Sigmoid colon (tissue), 7 donors: ENCODE results near the gene IL4. TPM values are rescaled to one million over a fixed set of nuclear protein-coding genes. Genes with fewer than 3 reads are reported as not detected.

Source experiments
- DNase-seq: peaks from one replicate; pipeline ENCODE4 v3.0.0-alpha.2; 2019
- H3K27ac ChIP-seq, 4 donors: fragments of 200-600 bp; sonication (generic); one replicate each; pipeline ENCODE4 v1.5.1; 2016 to 2019; ENCODE audit warnings: mild to moderate bottlenecking in 1 of 4
- H3K27me3 ChIP-seq, 3 donors: fragments of 200-600 bp; sonication (generic); one replicate each; pipeline ENCODE4 v1.5.1; 2019; ENCODE audit warnings: mild to moderate bottlenecking in 1 of 3
- H3K36me3 ChIP-seq, 4 donors: fragments of 200-600 bp; sonication (generic); one replicate each; pipeline ENCODE4 v1.5.1; 2016 to 2019
- H3K4me1 ChIP-seq, 4 donors: fragments of 200-600 bp; sonication (generic); one replicate each; pipeline ENCODE4 v1.5.1; 2017 to 2019
- H3K4me3 ChIP-seq, 4 donors: fragments of 200-600 bp; sonication (generic); one replicate each; pipeline ENCODE4 v1.5.1; 2017 to 2019; ENCODE audit warnings: mild to moderate bottlenecking in 2 of 4, moderate library complexity in 1 of 4
- H3K9me3 ChIP-seq, 4 donors: fragments of 200-600 bp in 3 of 4; sonication (generic) in 3 of 4; one replicate each; pipeline versions ENCODE4 v1.5.1 to v1.6.1; 2013 to 2019
- EP300 ChIP-seq, 4 donors: sonication (generic); formaldehyde crosslinking; IDR thresholded peaks; one replicate each; pipeline ENCODE4 v1.6.1; 2017; ENCODE audit warnings: antibody characterized with exemption in 4 of 4
- POLR2A ChIP-seq, 2 donors: fragments of 450-650 bp; IDR thresholded peaks; one replicate each; pipeline ENCODE4 v1.6.1; 2016; ENCODE audit warnings: antibody characterized with exemption in 2 of 2, mild to moderate bottlenecking in 2 of 2, moderate library complexity in 2 of 2
- POLR2AphosphoS5 ChIP-seq, 4 donors: sonication (generic); formaldehyde crosslinking; IDR thresholded peaks; one replicate each; pipeline ENCODE4 v1.6.1; 2017; ENCODE audit warnings: antibody characterized with exemption in 4 of 4
- WGBS, 2 donors: extraction: QIAGEN DNeasy Blood & Tissue Kit; methylation state at CpG; one replicate each; pipeline ENCODE4 v1.1.7; 2013; 5-methylcytosine and 5-hydroxymethylcytosine counted together
- intact Hi-C: fragments of 100-400 bp; cut with DNase I; formaldehyde crosslinking; loops from one replicate; pipeline ENCODE4 v1.15.1; 2023
- polyA plus RNA-seq, 3 donors: library from polyadenylated mRNA; stranded (reverse); fragments of 200-250 nt; gene quantifications; one replicate each; pipeline ENCODE4 v1.2.3, GENCODE V29; 2013
- total RNA-seq, 4 donors: library from RNA; depleted of rRNA; stranded (reverse); fragments of >200 nt; gene quantifications; one replicate each; pipeline ENCODE4 v1.1.0, GENCODE V29; 2016
- TF ChIP-seq, protein P1 (sequence below), 4 experiments: fragments of 450-650 bp in 3 of 4; fragments of 200-600 bp in 1 of 4; IDR thresholded peaks; one replicate each; pipeline ENCODE4 v1.5.1; 2016 to 2019; ENCODE audit warnings: antibody characterized with exemption in 4 of 4, mild to moderate bottlenecking in 3 of 4, moderate library complexity in 2 of 4
- donor health status: healthy with polysubstance abuse.
- donor health status: Bipolar disorder and iron deficiency.
- donor health status: healthy.

Gene IL4
- total and polyA plus RNA-seq, 7 donors = not detected

DNA sequence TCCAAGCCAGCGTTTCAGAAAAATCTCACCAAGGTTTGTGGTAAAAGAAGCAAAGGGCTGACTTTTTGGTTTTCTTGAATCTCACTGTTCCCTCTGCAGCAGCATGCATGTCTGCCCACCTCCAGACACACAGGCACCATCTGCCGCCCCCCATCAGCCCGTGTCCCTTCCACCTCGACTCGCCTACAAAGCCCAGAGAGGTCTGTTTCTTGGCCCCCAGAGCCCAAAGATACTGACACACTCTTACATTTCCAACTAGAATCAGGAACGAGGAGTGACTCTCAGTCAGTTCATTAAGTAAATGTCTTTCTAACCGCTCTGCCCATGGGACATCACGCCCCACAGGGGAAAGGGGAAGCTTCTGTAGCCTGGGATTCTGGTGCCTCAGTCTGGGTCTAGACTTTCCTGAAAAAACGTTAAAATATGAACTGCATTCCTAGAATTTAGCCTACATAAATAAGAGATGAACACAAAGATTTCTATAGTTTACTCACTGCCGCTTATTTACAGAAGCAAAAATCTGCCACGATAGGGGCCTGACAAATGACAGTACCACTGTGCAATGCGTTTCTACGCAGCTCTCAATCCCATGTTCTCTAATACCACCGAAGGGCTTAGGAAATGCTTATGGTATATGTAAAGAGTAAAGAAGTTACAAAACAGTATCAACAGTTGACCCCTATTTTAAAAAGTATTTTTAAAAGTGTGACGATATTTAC, 4.1 kb downstream of the IL4 start:
- intact Hi-C loops = no loop called here

DNA sequence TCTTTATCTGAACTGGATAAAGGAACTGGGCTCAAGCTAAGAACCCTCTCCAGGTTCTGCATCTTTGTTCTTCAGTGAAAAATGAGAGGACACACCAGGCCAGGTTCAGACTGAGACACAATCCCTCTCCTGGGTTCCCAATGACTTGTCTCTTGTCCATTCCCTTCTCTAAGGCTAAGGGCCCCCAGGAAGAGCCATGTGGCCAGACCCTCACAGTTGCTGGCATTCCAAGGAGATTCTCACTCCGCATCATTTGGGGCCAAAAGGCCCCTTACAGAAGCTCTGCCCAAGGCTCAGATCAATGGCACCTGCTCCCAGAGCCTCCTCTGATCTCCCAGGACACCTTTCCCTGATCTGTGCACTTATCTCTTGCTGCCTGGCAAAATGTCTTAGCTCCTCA, 4.9 kb downstream of the IL4 start:
- Histone ChIP-seq H3K36me3 (no peaks in the 10 kb centered on the region), H3K27me3 (no peaks in the 10 kb centered on the region), H3K4me3 (no peak overlapping the region), H3K4me1 (peaks cover 0 to 28% (median 24%) of the 10 kb centered on the region in 4 donors), H3K9me3 (no peaks in the 10 kb centered on the region), H3K27ac (no peak overlapping the region)
- 97 to 99% methylated on average over 1 of the region's 1 CpG for WGBS, 2 donors
- intact Hi-C loops = no loop called here
- no peak for DNase-seq
- no peak for TF ChIP-seq POLR2AphosphoS5 (IDR thresholded peaks at IDR 0.05)

More for the DNA sequence above, 4.1 kb downstream of the IL4 start:
- Histone ChIP-seq H3K4me3 (no peak overlapping the region), H3K4me1 (peaks cover 0 to 28% (median 24%) of the 10 kb centered on the region in 4 donors), H3K9me3 (no peaks in the 10 kb centered on the region), H3K27ac (peak overlapping the region in 1 of 4 donors; percentile 57), H3K36me3 (no peaks in the 10 kb centered on the region), H3K27me3 (no peaks in the 10 kb centered on the region)
- no peak for TF ChIP-seq EP300 (IDR thresholded peaks at IDR 0.05)
- TF ChIP-seq, protein P1, sequence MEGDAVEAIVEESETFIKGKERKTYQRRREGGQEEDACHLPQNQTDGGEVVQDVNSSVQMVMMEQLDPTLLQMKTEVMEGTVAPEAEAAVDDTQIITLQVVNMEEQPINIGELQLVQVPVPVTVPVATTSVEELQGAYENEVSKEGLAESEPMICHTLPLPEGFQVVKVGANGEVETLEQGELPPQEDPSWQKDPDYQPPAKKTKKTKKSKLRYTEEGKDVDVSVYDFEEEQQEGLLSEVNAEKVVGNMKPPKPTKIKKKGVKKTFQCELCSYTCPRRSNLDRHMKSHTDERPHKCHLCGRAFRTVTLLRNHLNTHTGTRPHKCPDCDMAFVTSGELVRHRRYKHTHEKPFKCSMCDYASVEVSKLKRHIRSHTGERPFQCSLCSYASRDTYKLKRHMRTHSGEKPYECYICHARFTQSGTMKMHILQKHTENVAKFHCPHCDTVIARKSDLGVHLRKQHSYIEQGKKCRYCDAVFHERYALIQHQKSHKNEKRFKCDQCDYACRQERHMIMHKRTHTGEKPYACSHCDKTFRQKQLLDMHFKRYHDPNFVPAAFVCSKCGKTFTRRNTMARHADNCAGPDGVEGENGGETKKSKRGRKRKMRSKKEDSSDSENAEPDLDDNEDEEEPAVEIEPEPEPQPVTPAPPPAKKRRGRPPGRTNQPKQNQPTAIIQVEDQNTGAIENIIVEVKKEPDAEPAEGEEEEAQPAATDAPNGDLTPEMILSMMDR (IDR thresholded peaks at IDR 0.05) = no peak
- no peak for TF ChIP-seq POLR2A (IDR thresholded peaks at IDR 0.05)
- no peak for TF ChIP-seq POLR2AphosphoS5 (IDR thresholded peaks at IDR 0.05)
- 91 to 95% methylated on average over 15 of the region's 15 CpGs for WGBS, 2 donors
- DNase-seq = no peak

DNA sequence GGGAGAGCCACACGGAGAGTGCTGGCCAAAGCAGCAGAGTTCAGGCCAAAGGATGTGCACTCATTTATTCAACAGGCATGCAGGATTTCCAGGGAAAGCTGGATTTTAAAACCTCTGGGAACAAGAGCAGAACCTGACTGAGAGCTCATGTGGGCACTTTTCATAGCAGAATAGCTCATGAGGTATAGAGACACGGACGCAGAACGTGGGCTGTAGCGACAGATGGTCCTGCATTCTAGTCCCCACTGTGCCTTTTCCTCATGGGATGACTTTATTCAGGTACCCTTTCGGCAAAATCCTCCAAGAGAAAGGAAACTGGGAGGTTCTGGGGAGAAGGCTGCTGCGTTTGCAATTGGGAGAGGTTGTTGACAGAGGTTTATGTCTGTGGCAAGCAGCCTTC, 5.4 kb downstream of the IL4 start:
- no peaks in the 10 kb centered on the region for H3K27me3 ChIP-seq
- H3K36me3 ChIP-seq = no peaks in the 10 kb centered on the region
- no peaks in the 10 kb centered on the region for H3K9me3 ChIP-seq
- H3K27ac ChIP-seq = no peak overlapping the region
- no peak overlapping the region for H3K4me3 ChIP-seq
- peaks cover 0 to 24% (median 21%) of the 10 kb centered on the region in 4 donors for H3K4me1 ChIP-seq
- intact Hi-C loops = no loop called here
- 94 to 95% methylated on average over 7 of the region's 7 CpGs for whole genome bisulfite sequencing, 2 donors
- DNase-seq = no peak
- no peak for TF ChIP-seq POLR2AphosphoS5 (IDR thresholded peaks at IDR 0.05)
- no peak for TF ChIP-seq EP300 (IDR thresholded peaks at IDR 0.05)
- TF ChIP-seq, protein P1 (IDR thresholded peaks at IDR 0.05) = no peak
- TF ChIP-seq POLR2A (IDR thresholded peaks at IDR 0.05) = no peak

DNA sequence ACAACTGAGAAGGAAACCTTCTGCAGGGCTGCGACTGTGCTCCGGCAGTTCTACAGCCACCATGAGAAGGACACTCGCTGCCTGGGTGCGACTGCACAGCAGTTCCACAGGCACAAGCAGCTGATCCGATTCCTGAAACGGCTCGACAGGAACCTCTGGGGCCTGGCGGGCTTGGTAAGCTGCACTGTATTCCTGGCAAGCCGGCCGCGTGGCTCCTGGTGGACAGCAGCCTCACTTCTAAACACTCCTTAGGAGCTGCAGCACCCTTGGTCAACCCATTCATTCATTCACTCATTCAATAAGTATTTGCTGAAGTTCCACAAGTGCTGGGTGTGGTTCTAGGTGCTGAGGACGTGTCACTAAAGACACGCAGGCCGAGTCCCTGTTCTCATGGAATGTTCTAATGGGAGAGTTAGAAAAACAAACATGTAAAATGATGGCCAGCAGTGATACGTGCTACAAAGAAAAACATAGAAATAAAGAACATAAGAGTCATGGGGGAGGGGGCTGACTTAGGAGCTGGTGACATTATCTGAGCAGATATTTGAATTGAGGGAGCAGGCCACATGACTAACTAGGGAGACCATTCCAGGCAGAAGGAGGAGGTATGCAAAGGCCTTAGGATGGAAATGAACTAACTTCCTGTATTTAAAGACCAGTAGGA, 6.1 kb downstream of the IL4 start:
- no peak for DNase-seq

More for the DNA sequence above, 6.1 kb downstream of the IL4 start:
- WGBS, 2 donors = 95 to 96% methylated on average over 15 of the region's 15 CpGs
- intact Hi-C loops = no loop called here
- Histone ChIP-seq H3K27ac (no peak overlapping the region), H3K9me3 (no peaks in the 10 kb centered on the region), H3K4me1 (peaks cover 0 to 18% (median 15%) of the 10 kb centered on the region in 4 donors), H3K4me3 (no peak overlapping the region), H3K36me3 (no peaks in the 10 kb centered on the region), H3K27me3 (no peaks in the 10 kb centered on the region)
- TF ChIP-seq POLR2AphosphoS5 (IDR thresholded peaks at IDR 0.05) = no peak
- no peak for TF ChIP-seq POLR2A (IDR thresholded peaks at IDR 0.05)
- TF ChIP-seq, protein P1 (IDR thresholded peaks at IDR 0.05) = no peak
- no peak for TF ChIP-seq EP300 (IDR thresholded peaks at IDR 0.05)
